SW 1271 (cell line): ENCODE data around the gene SLC1A1.
"Not testable (repeated sequence)": the region's sequence is repeated elsewhere in the genome, so short reads cannot be mapped to it uniquely, and the experiment has no call there.

Experiments used
- DNase-seq, 2 experiments: peaks; one replicate each; lab custom pipeline; 2025; lab: John Stamatoyannopoulos, UW

SLC1A1 gene

GRCh38 chr9:4541856-4542255 is 51.6 kb downstream of the SLC1A1 start:
- DNase-seq = no peak

GRCh38 chr9:4544714-4545113 is 54.4 kb downstream of the SLC1A1 start:
- not testable (repeated sequence) for DNase-seq

- DNase-seq = no peak
Observed at GRCh38 chr9:4547016-4547415, 56.7 kb downstream of the SLC1A1 start.

DNA sequence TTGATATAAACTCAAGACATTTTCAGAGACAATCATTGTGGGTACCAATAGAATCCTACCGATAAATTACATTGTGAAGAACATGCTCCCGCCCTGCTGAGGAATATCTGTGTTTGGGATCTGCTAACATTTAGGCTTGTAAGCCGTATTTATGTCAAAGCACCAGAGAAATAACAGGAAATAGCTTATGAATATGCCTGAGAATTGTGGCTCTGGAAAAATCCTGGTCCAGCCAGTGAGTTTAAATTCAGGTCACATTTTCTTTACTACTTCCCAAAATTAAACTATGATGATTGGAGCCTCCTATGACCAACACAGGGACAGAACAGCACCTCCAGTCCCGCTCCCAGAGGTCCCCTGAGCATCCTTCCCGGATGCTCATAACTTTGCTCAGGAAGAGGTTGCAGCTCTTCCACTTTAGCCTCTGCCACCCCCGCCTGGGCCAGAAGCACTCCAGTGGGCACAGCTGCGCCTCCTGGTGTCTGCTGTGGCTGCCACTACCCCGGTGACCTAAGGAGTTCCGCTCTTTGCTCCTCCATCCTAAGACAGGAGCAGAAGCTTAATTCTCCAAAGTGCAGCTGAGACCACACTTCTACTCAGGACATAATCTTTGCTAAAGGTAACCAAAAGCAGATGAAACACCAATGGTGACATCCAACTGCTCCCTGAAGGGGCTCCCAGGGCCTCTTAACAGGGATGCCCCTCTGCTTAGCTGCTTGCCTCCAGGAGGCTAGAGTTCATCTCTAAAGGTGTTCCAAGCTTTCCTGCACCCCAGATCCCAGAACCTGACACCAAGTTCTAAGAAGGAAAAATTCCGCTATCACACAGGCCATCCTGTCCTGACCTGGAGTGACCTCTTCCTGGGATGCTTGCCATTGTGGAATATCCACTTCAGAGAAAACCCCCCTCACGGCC is 58.8 kb downstream of the SLC1A1 start:
- DNase-seq = no peak

DNA sequence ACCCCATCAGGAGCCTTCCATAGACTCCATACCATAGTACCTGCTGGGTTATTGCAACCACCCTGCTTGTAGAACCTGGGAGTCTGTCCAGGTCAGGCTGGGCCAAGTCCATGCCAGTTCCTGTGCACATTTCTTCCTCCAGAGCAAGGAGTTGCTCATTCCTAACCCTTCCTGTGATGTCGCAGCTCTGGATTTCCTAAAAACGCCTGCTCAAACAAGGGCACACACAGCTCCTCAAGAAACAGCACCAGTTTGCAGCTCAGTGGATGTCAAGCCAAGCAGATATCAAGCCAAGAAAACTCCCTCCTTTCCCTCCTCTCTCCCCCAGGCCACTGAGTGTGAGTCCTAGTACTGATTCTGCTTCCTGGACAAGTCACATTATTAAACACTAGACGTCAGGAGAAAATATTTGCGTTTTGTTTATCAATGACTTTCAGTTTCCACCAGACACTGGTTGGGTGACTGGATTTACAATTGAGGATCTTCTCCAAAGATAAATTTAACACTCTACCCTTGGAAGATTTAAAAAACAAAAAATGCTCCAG is 59.6 kb downstream of the SLC1A1 start:
- no peak for DNase-seq

DNA sequence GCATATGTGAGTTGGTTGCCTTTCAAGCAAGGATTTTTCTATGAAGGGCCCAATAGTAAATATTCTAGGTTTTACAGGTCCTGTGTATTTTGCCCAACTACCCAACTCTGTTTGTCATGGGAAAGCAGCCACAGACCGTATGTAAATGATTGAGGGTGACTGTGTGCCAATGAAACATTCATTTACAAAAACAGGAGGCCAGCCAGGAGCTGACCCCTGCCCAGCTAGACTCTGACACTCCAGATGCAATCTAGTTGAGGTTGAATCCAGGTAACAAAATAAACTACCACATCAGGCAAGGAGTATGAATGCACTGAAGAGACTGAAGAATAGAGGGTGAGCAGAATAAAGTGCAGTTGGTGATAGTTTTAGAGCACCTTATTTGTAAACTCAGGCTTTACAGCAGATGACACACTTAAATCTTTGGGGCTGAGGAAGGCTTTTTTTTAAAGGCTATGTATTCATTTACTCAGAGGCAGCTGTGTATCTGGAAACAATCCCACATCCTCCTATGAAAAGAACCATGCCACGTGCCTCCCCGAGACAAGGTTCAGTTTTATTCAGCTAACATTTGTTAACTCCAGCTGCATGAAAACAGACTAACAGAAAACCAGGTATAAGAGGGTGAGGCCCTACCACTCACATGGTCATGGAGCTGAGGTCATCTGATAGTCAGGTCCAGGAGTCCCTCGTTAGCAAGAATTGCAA is 60.7 kb downstream of the SLC1A1 start:
- DNase-seq = no peak

DNA sequence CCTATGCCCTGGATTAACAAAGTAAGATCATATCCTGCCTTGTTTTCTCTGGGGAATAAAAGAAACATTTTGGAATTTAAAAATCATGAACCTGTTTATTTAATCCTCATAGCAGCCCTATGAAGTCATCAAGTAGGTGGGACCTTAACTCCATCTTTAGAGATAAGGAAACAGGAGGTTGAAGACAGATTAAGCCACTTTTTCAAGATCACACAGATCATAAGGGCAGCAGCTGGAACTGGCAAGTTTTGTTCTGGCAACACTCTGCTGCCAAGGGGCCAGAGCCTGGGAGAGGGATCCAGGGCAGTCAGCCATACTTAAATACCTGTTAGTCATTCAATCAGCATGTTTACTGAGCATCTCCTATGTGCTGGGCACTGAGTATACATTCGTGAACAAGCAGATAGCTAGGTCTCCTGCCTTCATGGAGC is 63.7 kb downstream of the SLC1A1 start:
- DNase-seq = no peak

- DNase-seq = no peak
Observed at GRCh38 chr9:4555236-4555635, 65.0 kb downstream of the SLC1A1 start.

DNA sequence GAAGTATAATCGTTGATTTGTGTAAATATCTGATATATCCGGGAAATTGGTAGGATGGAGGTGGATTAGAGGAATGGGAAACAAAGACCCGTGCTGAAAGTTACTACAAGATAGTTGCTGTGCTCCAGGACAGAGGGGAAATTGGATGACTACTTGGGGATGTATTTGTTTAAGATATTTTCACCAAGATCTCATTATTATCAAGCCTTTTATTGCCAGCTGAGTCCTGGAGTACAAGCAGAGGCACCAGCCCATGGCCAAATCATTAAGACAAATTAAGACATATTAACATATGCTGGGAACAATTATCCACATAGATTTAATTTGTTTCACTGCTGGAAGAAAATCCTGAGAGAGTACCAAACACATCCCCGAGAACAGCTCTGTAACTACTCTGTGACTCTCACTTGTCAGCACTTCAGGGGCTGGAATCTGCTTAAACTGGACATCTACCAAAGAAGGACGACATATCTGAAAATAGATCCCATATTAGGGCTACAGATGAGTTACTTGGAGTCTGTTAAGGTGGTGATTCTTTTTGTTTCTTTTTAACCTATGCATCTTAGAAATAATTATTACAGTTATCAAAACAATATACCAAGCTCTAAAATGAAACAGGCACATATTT is 68.2 kb downstream of the SLC1A1 start:
- DNase-seq = no peak

GRCh38 chr9:4559261-4560182 is 69.3 kb downstream of the SLC1A1 start:
- no peak for DNase-seq

GRCh38 chr9:4563105-4563504 is 72.8 kb downstream of the SLC1A1 start:
- DNase-seq = no peak

GRCh38 chr9:4566806-4567205 is 76.5 kb downstream of the SLC1A1 start:
- DNase-seq = no peak

- DNase-seq = no peak
Observed at GRCh38 chr9:4567601-4568000, 77.3 kb downstream of the SLC1A1 start.

- DNase-seq = no peak
Observed at GRCh38 chr9:4569101-4569500, 78.8 kb downstream of the SLC1A1 start.

DNA sequence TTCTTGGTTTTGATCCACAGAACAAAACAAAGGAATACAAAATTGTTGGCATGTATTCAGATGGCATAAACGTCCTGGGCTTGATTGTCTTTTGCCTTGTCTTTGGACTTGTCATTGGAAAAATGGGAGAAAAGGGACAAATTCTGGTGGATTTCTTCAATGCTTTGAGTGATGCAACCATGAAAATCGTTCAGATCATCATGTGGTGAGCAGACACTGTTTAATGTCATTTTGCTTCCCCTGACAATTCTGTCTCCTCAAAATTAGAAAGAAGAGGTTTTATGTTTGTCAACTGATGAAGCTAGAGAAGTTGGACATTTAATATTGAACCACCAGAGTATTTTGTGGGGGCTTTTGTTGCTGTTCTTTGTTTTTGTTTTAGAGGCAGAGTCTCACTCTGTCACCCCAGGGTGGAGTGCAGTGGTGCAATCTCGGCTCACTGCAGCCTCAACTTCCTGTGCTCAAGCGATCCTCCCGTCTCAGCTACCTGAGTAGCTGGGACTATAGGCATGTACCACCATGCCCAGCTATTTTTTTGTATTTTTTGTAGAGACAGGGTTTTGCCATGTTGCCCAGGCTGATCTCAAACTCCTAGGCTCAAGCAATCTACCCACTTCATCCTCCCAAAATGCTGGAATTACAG is 82.0 kb downstream of the SLC1A1 start:
- no peak for DNase-seq

DNA sequence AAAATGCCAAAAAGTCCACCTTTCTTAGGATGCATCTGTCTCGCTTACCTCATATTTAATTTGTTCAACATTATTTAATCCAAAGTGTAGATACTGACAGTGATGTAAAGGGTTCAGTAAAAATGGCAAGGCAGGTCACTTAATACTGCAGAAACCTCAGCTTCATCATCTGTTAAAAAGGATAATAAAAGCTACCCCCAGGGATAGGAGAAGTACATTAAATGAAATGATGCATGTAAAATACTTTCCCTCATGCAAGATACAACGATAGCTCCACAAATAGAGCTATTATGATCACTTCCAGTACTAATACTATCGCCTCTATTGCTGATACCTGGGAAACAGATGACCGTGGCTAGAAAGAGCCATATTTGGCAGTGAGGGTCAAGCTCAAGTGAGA is 82.9 kb downstream of the SLC1A1 start:
- DNase-seq = no peak

- DNase-seq = no peak
Observed at GRCh38 chr9:4573634-4574389, 83.5 kb downstream of the SLC1A1 start.

DNA sequence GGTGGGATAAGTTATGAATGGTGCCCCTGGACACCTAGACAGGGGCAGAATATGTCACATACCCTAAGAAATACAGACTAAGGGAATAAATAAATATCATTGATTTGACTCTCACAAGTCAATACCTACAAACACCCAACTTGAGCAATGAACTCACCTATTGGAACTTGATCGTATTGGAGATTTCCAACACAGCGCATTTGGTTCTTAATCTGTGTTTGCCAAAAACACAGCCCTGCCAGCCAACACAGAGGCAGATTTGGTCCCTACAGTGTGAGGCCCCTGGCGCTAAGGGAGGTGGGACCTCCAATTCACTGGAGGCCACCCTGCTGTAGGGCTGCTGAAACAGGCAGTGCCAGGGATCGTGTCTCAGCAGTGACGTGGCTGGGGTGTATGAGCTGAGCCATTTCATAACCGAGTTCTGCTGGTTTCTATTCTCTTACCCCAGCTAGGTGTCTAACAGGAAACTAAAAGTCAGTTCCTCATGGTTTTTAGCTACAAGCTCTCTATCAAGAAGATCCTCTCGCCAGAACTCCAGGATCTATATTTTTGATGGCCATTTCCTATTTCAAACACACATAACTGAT is 84.5 kb downstream of the SLC1A1 start:
- DNase-seq = no peak

GRCh38 chr9:4575997-4576396 is 85.7 kb downstream of the SLC1A1 start:
- DNase-seq = no peak

DNA sequence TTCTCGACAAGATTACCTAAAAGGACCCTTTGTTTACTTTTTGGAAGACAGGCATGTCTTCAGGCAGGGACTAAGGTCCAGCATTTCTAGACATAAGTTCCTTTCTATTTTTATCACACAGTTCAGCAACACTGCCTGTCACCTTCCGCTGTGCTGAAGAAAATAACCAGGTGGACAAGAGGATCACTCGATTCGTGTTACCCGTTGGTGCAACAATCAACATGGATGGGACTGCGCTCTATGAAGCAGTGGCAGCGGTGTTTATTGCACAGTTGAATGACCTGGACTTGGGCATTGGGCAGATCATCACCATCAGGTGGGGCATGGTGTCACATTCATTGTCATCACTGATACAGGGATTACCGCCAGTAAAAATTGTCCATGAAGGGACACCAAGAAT is 86.2 kb downstream of the SLC1A1 start:
- no peak for DNase-seq
